Measurements from ENCODE around the gene OSBP2. TPM values are rescaled to one million over a fixed set of nuclear protein-coding genes. Genes with fewer than 3 reads are reported as not detected.

The OSBP2 gene
- total RNA-seq, 2 donors from 2014 or later: 6.8 to 11.1 TPM

DNA sequence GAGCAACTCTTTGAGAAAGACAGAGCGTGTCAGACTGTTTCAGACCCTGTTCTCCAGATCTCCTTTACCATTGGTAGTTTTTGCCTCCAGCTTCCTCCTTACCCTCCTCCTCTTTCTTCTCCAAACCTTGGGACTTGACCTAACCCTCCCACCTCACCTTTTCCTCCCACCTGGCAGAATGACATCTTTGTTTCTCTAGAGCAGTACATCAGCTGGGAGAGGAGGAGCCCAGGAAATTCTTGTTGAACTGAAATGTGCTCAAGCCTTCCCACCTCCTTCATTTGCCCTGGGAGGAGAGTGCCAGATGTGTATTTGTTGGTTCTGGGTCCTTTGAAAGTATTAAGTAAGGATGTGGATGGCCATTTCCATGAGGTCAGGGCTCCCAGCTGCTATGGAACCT lies 17.4 kb downstream of the OSBP2 start:
- Mint-ChIP-seq H3K9me3 (peaks cover 4% of the 10 kb centered on the region), H3K4me1 (peaks cover 2% of the 10 kb centered on the region), H3K27me3 (ENCODE audit: insufficient read depth) (no peaks in the 10 kb centered on the region), H3K36me3 (ENCODE audit: low read depth) (no peaks in the 10 kb centered on the region), H3K4me3 (no peak overlapping the region), H3K27ac (no peak overlapping the region)
- H3K4me1 ChIP-seq (ENCODE audit: control insufficient read depth, insufficient read depth, low read length): no peaks in the 10 kb centered on the region
- 88 to 93% methylated on average over 1 of the region's 1 CpG for WGBS, 2 experiments (ENCODE audit: insufficient coverage in 1 of 2, insufficient read length in 1 of 2)
- no peaks in the 10 kb centered on the region for H3K27me3 ChIP-seq (ENCODE audit: control insufficient read depth, insufficient read depth, low read length, poor library complexity, severe bottlenecking)
- no peak for DNase-seq
- H3K36me3 ChIP-seq (ENCODE audit: control insufficient read depth, insufficient read depth, low read length): no peaks in the 10 kb centered on the region
- no peaks in the 10 kb centered on the region for H3K9me3 ChIP-seq (ENCODE audit: control insufficient read depth, low read length)
- no peak for TF ChIP-seq CTCF (conservative IDR thresholded peaks at IDR 0.05)
- no peak overlapping the region for H3K27ac ChIP-seq (ENCODE audit: low read depth, low read length)
- no peak overlapping the region for H3K9ac ChIP-seq (ENCODE audit: extremely low read depth, low read length, poor library complexity, severe bottlenecking)
- H3K4me3 ChIP-seq (ENCODE audit: low read length): no peak overlapping the region

GRCh38 chr22:30714062-30714461 lies 19.4 kb downstream of the OSBP2 start:
- Histone ChIP-seq H3K9me3 (ENCODE audit: control insufficient read depth, low read length) (no peaks in the 10 kb centered on the region), H3K27me3 (ENCODE audit: control insufficient read depth, insufficient read depth, low read length, poor library complexity, severe bottlenecking) (no peaks in the 10 kb centered on the region), H3K9ac (ENCODE audit: extremely low read depth, low read length, poor library complexity, severe bottlenecking) (no peak overlapping the region), H3K4me1 (ENCODE audit: control insufficient read depth, insufficient read depth, low read length) (no peaks in the 10 kb centered on the region), H3K36me3 (ENCODE audit: control insufficient read depth, insufficient read depth, low read length) (no peaks in the 10 kb centered on the region), H3K27ac (ENCODE audit: low read depth, low read length) (no peak overlapping the region), H3K4me3 (ENCODE audit: low read length) (no peak overlapping the region)
- TF ChIP-seq CTCF (conservative IDR thresholded peaks at IDR 0.05): no peak
- Mint-ChIP-seq H3K4me3 (no peak overlapping the region), H3K4me1 (peaks cover 15% of the 10 kb centered on the region), H3K9me3 (peaks cover 3% of the 10 kb centered on the region), H3K27me3 (ENCODE audit: insufficient read depth) (no peaks in the 10 kb centered on the region), H3K36me3 (ENCODE audit: low read depth) (no peaks in the 10 kb centered on the region), H3K27ac (no peak overlapping the region)
- DNase-seq: no peak
- 90% methylated on average over 2 of the region's 2 CpGs; no CpG with 5 or more reads in 1 of the 2 experiments for WGBS, 2 experiments (ENCODE audit: insufficient coverage in 1 of 2, insufficient read length in 1 of 2)

GRCh38 chr22:30717331-30717921 lies 22.8 kb downstream of the OSBP2 start:
- Mint-ChIP-seq H3K9me3 (no peaks in the 10 kb centered on the region), H3K27me3 (ENCODE audit: insufficient read depth) (no peaks in the 10 kb centered on the region), H3K27ac (no peak overlapping the region), H3K36me3 (ENCODE audit: low read depth) (no peaks in the 10 kb centered on the region), H3K4me1 (peaks cover 34% of the 10 kb centered on the region), H3K4me3 (no peak overlapping the region)
- H3K27ac ChIP-seq (ENCODE audit: low read depth, low read length): no peak overlapping the region
- H3K4me1 ChIP-seq (ENCODE audit: control insufficient read depth, insufficient read depth, low read length): peaks cover 7% of the 10 kb centered on the region
- H3K4me3 ChIP-seq (ENCODE audit: low read length): no peak overlapping the region
- no peaks in the 10 kb centered on the region for H3K9me3 ChIP-seq (ENCODE audit: control insufficient read depth, low read length)
- WGBS, 2 experiments (ENCODE audit: insufficient coverage in 1 of 2, insufficient read length in 1 of 2): 72 to 77% methylated on average over 4 of the region's 4 CpGs
- no peak overlapping the region for H3K9ac ChIP-seq (ENCODE audit: extremely low read depth, low read length, poor library complexity, severe bottlenecking)
- H3K36me3 ChIP-seq (ENCODE audit: control insufficient read depth, insufficient read depth, low read length): no peaks in the 10 kb centered on the region
- no peak for TF ChIP-seq CTCF (conservative IDR thresholded peaks at IDR 0.05)
- H3K27me3 ChIP-seq (ENCODE audit: control insufficient read depth, insufficient read depth, low read length, poor library complexity, severe bottlenecking): no peaks in the 10 kb centered on the region
- no peak for DNase-seq
